ENCODE data around the gene NF1.
"Not testable (repeated sequence)": the region's sequence is repeated elsewhere in the genome, so short reads cannot be mapped to it uniquely, and the experiment has no call there.

Gene NF1

DNA sequence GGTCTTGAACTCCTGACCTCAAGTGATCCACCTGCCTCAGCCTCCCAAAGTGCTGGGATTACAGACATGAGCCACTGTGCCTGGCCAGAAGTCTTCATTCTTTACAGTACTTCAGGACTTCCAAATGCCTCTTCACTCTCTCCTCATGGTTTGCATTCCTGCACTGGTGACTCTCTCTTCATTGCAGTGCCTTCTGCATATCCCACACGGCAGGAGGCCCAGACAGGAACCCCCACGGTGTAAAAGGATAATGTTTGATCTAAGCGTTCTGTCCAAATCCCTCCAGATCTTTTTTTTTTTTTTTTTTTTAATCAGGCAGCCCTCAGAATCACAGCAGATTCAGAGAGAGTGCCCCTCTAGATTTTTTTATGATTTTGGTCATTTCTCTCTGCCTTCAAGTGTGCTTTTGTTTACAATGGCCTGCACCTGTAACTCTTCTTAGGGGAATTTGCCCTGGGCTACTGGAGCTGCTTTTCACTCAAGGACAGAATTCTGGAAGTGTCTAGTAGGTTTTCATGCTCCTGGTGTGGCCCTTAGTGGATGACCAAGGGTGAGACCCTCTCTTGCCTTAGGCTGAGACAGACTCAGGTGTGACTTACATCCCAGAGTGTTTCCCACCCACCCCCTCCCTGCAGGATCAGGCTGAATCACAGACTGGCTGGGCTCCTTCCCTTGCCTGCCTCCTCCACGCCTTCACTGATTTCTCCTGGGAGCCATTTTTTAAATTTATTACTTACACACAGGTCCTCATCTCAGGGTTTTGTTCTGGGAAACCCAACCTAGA, 19.8 kb upstream of the NF1 start:
- H3K9me3 Mint-ChIP-seq: no peaks in the 10 kb centered on the region
- no peak overlapping the region for H3K4me3 Mint-ChIP-seq
- peak overlapping the region in 2 of 3 experiments; percentile 68 to 75 for H3K27ac Mint-ChIP-seq
- TF ChIP-seq CTCF (IDR thresholded peaks at IDR 0.05; ENCODE audit: unreplicated experiment in 3 of 3): no peak
- peaks cover 5% of the 10 kb centered on the region for H3K4me1 Mint-ChIP-seq
- H3K27me3 Mint-ChIP-seq (ENCODE audit: low read depth): peaks cover 2% of the 10 kb centered on the region
- no peaks in the 10 kb centered on the region for H3K36me3 Mint-ChIP-seq (ENCODE audit: low read depth)

DNA sequence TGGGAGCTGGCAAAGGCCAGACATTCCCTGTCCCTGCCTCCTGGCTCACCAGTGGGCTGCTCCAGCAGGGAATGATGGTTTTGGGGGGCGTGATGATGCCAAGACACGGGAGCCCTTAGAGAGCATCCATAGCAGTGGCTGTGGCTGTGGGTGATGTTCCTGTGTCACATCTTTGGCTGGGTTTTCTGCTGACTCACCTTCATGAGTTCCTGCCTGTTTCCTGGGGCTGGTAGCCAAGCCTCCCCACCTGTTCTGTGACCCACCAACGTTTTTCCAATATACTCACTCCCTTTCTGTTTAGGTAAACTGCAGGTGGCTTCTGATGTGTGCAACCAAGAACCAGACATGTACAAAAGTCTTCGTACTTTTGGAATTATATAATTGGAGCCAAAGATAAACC, 16.5 kb upstream of the NF1 start:
- Mint-ChIP-seq H3K4me1 (peaks cover 5% of the 10 kb centered on the region), H3K4me3 (no peak overlapping the region), H3K36me3 (ENCODE audit: low read depth) (no peaks in the 10 kb centered on the region), H3K27ac (no peak overlapping the region), H3K27me3 (ENCODE audit: low read depth) (peaks cover 4% of the 10 kb centered on the region), H3K9me3 (no peaks in the 10 kb centered on the region)
- no peak for TF ChIP-seq CTCF (IDR thresholded peaks at IDR 0.05; ENCODE audit: unreplicated experiment in 3 of 3)

DNA sequence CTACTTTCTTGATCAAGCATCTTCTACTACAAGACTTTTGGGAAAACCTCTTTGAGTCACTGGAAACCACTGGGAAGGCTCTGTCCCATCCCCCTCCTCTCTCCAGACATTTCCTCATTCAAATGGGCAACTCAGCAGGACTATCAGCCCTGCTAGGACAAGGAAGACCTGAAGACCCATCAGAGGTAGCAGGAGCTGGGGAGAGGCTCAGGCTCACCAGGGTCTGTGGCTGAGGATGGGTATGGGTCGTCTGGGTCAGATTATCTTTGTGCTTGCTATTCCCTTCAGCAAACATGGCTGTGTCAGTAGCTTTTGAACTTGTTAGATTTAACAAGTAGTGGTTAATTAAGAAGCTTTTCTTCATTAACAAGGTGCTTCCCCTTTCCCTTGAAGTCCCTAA, 15.0 kb upstream of the NF1 start:
- peaks cover 4% of the 10 kb centered on the region for H3K27me3 Mint-ChIP-seq (ENCODE audit: low read depth)
- no peaks in the 10 kb centered on the region for H3K36me3 Mint-ChIP-seq (ENCODE audit: low read depth)
- H3K4me1 Mint-ChIP-seq: peaks cover 3% of the 10 kb centered on the region
- no peak overlapping the region for H3K27ac Mint-ChIP-seq
- no peak overlapping the region for H3K4me3 Mint-ChIP-seq
- H3K9me3 Mint-ChIP-seq: no peaks in the 10 kb centered on the region
- no peak for TF ChIP-seq CTCF (IDR thresholded peaks at IDR 0.05; ENCODE audit: unreplicated experiment in 3 of 3)

- Mint-ChIP-seq H3K36me3 (ENCODE audit: low read depth) (no peaks in the 10 kb centered on the region), H3K4me1 (no peaks in the 10 kb centered on the region)
- TF ChIP-seq CTCF (IDR thresholded peaks at IDR 0.05; ENCODE audit: unreplicated experiment in 3 of 3): no peak
Observed at GRCh38 chr17:31085563-31085962, 9.2 kb upstream of the NF1 start.

DNA sequence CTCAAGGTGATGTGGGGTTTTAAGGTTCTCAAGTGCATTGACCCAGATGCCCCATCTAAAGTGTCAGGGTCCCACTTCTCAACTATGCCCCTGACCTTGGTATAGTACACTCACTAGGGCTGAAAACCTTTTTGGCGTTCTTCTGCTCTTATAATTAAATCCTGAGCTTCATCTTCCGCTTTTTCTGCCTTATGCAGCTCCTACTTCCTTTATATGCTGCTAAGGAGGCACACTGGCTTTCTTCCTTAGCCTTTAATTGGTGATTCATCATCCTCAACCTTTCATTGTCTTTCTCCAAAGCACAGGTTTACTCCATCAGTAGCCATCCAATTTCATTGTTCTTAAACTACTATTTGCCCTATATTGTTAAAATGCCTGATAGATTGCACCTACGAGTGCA, 5.3 kb upstream of the NF1 start:
- Mint-ChIP-seq H3K4me1 (no peaks in the 10 kb centered on the region), H3K27ac (no peak overlapping the region), H3K36me3 (ENCODE audit: low read depth) (no peaks in the 10 kb centered on the region), H3K27me3 (ENCODE audit: low read depth) (no peaks in the 10 kb centered on the region), H3K4me3 (no peak overlapping the region), H3K9me3 (no peaks in the 10 kb centered on the region)
- TF ChIP-seq CTCF (IDR thresholded peaks at IDR 0.05; ENCODE audit: unreplicated experiment in 3 of 3): no peak

More at GRCh38 chr17:31085563-31085962, 9.2 kb upstream of the NF1 start:
- Mint-ChIP-seq H3K27me3 (ENCODE audit: low read depth) (no peaks in the 10 kb centered on the region), H3K9me3 (no peaks in the 10 kb centered on the region), H3K27ac (no peak overlapping the region), H3K4me3 (no peak overlapping the region)

- H3K27me3 Mint-ChIP-seq (ENCODE audit: low read depth); H3K9me3 Mint-ChIP-seq; H3K4me1 Mint-ChIP-seq; H3K36me3 Mint-ChIP-seq (ENCODE audit: low read depth); H3K27ac Mint-ChIP-seq; H3K4me3 Mint-ChIP-seq: not testable (repeated sequence)
Observed at GRCh38 chr17:31090650-31091049, 4.1 kb upstream of the NF1 start.
